Measurements from ENCODE around the gene RUSC1.

The RUSC1 gene

DNA sequence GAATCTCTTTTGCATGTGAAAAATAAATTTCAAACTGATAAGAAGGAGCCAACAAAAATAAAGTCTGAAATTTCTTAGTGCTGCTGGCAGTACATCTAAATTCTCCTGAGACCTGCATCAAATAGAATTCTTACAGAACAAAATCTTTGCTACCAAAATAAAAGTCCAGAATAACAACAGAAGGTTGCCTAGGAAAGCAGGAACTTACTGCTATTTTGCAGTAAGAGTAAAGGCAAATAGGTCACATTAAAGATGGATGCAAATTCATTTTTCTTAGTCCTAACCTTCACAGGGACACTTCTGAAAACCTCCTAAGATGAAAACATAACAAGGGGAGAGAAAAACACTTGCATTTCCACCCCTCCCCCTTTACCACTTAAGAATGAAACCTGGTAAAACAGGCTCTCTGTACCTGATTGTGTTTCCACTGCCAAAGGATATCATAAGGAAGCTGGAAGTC is 59.0 kb downstream of the RUSC1 start:
- no peaks in the 10 kb centered on the region for H3K9me3 ChIP-seq (ENCODE audit: control insufficient read depth, insufficient read depth, low read length)
- H3K9ac ChIP-seq (ENCODE audit: low read depth, low read length): no peak overlapping the region
- H3K4me1 ChIP-seq (ENCODE audit: insufficient read depth, low read length): no peaks in the 10 kb centered on the region
- no peaks in the 10 kb centered on the region; the same call in 1 of the 2 replicates for H3K36me3 ChIP-seq (ENCODE audit: insufficient read depth, low read length)
